Activated CD8-positive, alpha-beta memory T cell treated with anti-CD3 and anti-CD28 coated beads, Interleukin-2, amount 10 ng/mL, durations not matched to agents 7 days and 5 days (primary cell): ENCODE data around the gene SPON2. TPM values are rescaled to one million over a fixed set of nuclear protein-coding genes. Genes with fewer than 3 reads are reported as not detected.
A peak's percentile ranks its signal among the peaks of the same experiment; 100 is the strongest.

ENCODE experiments used
- ATAC-seq: fragments of 150-1000 bp; cut with Tn5 transposase; one replicate; pipeline ENCODE4 v1.10.0; 2021; ENCODE audit warnings: moderate library complexity
- CTCF ChIA-PET: fragments of 350-600 bp; sonication (Branson Sonifier 250); formaldehyde crosslinking; loops from one replicate; lab custom pipeline; 2021; ENCODE audit warnings: antibody characterized with exemption; lab: Charles Lee
- DNase-seq: peaks from one replicate; pipeline ENCODE4 v3.0.0-alpha.2; 2020
- H3K27ac Mint-ChIP-seq: one replicate; pipeline ENCODE4 v1.8.0; 2021; ENCODE audit warnings: mild to moderate bottlenecking, mixed read lengths
- H3K27me3 Mint-ChIP-seq: one replicate; pipeline ENCODE4 v1.8.0; 2021; ENCODE audit warnings: mixed read lengths
- H3K36me3 Mint-ChIP-seq: one replicate; pipeline ENCODE4 v1.8.0; 2021; ENCODE audit warnings: mild to moderate bottlenecking, mixed read lengths
- H3K4me1 Mint-ChIP-seq: one replicate; pipeline ENCODE4 v1.8.0; 2021; ENCODE audit warnings: mixed read lengths
- H3K4me3 Mint-ChIP-seq: one replicate; pipeline ENCODE4 v1.8.0; 2021; ENCODE audit warnings: mild to moderate bottlenecking, moderate library complexity, mixed read lengths
- H3K9me3 Mint-ChIP-seq: one replicate; pipeline ENCODE4 v1.8.0; 2022; ENCODE audit warnings: low read depth, mixed read lengths
- total RNA-seq, 2 experiments: library from RNA; stranded (reverse); gene quantifications; one replicate each; pipeline ENCODE4 v1.2.3, GENCODE V29; 2021

The SPON2 gene
- total RNA-seq, 2 experiments from 2014 or later = 11.7 to 28.0 TPM

GRCh38 chr4:1212546-1213335 lies 40.4 kb upstream of the SPON2 start:
- no peak overlapping the region for H3K27ac Mint-ChIP-seq
- H3K4me1 Mint-ChIP-seq = peaks cover 28% of the 10 kb centered on the region
- H3K4me3 Mint-ChIP-seq = no peak overlapping the region
- DNase-seq = no peak
- H3K27me3 Mint-ChIP-seq = no peaks in the 10 kb centered on the region
- H3K9me3 Mint-ChIP-seq = no peaks in the 10 kb centered on the region
- ATAC-seq = no peak
- H3K36me3 Mint-ChIP-seq = peaks cover 12% of the 10 kb centered on the region
- CTCF ChIA-PET = no interaction called here

GRCh38 chr4:1211891-1212545 lies 39.6 kb upstream of the SPON2 start:
- Mint-ChIP-seq H3K4me3 (no peak overlapping the region), H3K9me3 (no peaks in the 10 kb centered on the region), H3K27me3 (no peaks in the 10 kb centered on the region), H3K4me1 (peaks cover 21% of the 10 kb centered on the region), H3K27ac (no peak overlapping the region), H3K36me3 (peaks cover 7% of the 10 kb centered on the region)
- DNase-seq = no peak
- no peak for ATAC-seq
- CTCF ChIA-PET = interaction anchor here (0.8 kb wide), 1 partner anchor 45 kb away, joined by 3 read pairs; no protein-coding TSS in a partner anchor

GRCh38 chr4:1211371-1211770 lies 39.0 kb upstream of the SPON2 start:
- Mint-ChIP-seq H3K4me1 (peaks cover 15% of the 10 kb centered on the region), H3K4me3 (no peak overlapping the region), H3K36me3 (peaks cover 4% of the 10 kb centered on the region), H3K9me3 (no peaks in the 10 kb centered on the region), H3K27ac (no peak overlapping the region), H3K27me3 (no peaks in the 10 kb centered on the region)
- ATAC-seq (no peak), DNase-seq (no peak)
- CTCF ChIA-PET = interaction anchor here (0.8 kb wide), 2 partner anchors 9 to 44 kb away, joined by 3 read pairs; no protein-coding TSS in a partner anchor

GRCh38 chr4:1210971-1211370 lies 38.6 kb upstream of the SPON2 start:
- H3K36me3 Mint-ChIP-seq = peaks cover 4% of the 10 kb centered on the region
- no peak for DNase-seq
- no peaks in the 10 kb centered on the region for H3K27me3 Mint-ChIP-seq
- no peak overlapping the region for H3K27ac Mint-ChIP-seq
- H3K4me3 Mint-ChIP-seq = no peak overlapping the region
- CTCF ChIA-PET = interaction anchor here (0.8 kb wide), 1 partner anchor 9 kb away, joined by 3 read pairs; no protein-coding TSS in a partner anchor
- no peaks in the 10 kb centered on the region for H3K9me3 Mint-ChIP-seq
- ATAC-seq = no peak
- peaks cover 11% of the 10 kb centered on the region for H3K4me1 Mint-ChIP-seq

GRCh38 chr4:1210241-1210841 lies 38.0 kb upstream of the SPON2 start:
- DNase-seq = no peak
- H3K27ac Mint-ChIP-seq = no peak overlapping the region

GRCh38 chr4:1209821-1210220 lies 37.4 kb upstream of the SPON2 start:
- DNase-seq (no peak), ATAC-seq (no peak)
- Mint-ChIP-seq H3K27ac (no peak overlapping the region), H3K9me3 (no peaks in the 10 kb centered on the region), H3K4me3 (no peak overlapping the region), H3K36me3 (peaks cover 2% of the 10 kb centered on the region), H3K4me1 (peaks cover 4% of the 10 kb centered on the region), H3K27me3 (no peaks in the 10 kb centered on the region)
- CTCF ChIA-PET = no interaction called here

More at GRCh38 chr4:1210241-1210841, 38.0 kb upstream of the SPON2 start:
- Mint-ChIP-seq H3K36me3 (peaks cover 2% of the 10 kb centered on the region), H3K9me3 (no peaks in the 10 kb centered on the region), H3K4me3 (no peak overlapping the region), H3K4me1 (peaks cover 5% of the 10 kb centered on the region), H3K27me3 (no peaks in the 10 kb centered on the region)
- no peak for ATAC-seq
- CTCF ChIA-PET = interaction anchor here (0.8 kb wide), 1 partner anchor 8 kb away, joined by 3 read pairs; no protein-coding TSS in a partner anchor

GRCh38 chr4:1208970-1209704 lies 36.8 kb upstream of the SPON2 start:
- peaks cover 4% of the 10 kb centered on the region for H3K36me3 Mint-ChIP-seq
- no peak for DNase-seq
- H3K27ac Mint-ChIP-seq = peak overlapping the region; percentile 72
- peaks cover 11% of the 10 kb centered on the region for H3K4me1 Mint-ChIP-seq
- no peaks in the 10 kb centered on the region for H3K9me3 Mint-ChIP-seq
- no peak for ATAC-seq
- CTCF ChIA-PET = interaction anchor here (1.5 kb wide), 1 partner anchor 42 kb away, joined by 5 read pairs; no protein-coding TSS in a partner anchor
- no peaks in the 10 kb centered on the region for H3K27me3 Mint-ChIP-seq
- no peak overlapping the region for H3K4me3 Mint-ChIP-seq

- ATAC-seq = no peak
Measured at GRCh38 chr4:1208266-1208961, 36.0 kb upstream of the SPON2 start.

GRCh38 chr4:1207603-1208265 lies 35.4 kb upstream of the SPON2 start:
- Mint-ChIP-seq H3K4me1 (peaks cover 25% of the 10 kb centered on the region), H3K4me3 (no peak overlapping the region), H3K9me3 (no peaks in the 10 kb centered on the region), H3K27ac (no peak overlapping the region), H3K27me3 (no peaks in the 10 kb centered on the region), H3K36me3 (peaks cover 4% of the 10 kb centered on the region)
- ATAC-seq = no peak
- CTCF ChIA-PET = interaction anchor here (1.5 kb wide), 1 partner anchor 41 kb away, joined by 5 read pairs; no protein-coding TSS in a partner anchor
- DNase-seq = no peak

More at GRCh38 chr4:1208266-1208961, 36.0 kb upstream of the SPON2 start:
- Mint-ChIP-seq H3K9me3 (no peaks in the 10 kb centered on the region), H3K4me1 (peaks cover 19% of the 10 kb centered on the region), H3K36me3 (peaks cover 4% of the 10 kb centered on the region), H3K4me3 (no peak overlapping the region), H3K27ac (peak overlapping the region; percentile 63), H3K27me3 (no peaks in the 10 kb centered on the region)
- DNase-seq = no peak
- CTCF ChIA-PET = interaction anchor here (1.5 kb wide), 1 partner anchor 41 kb away, joined by 5 read pairs; no protein-coding TSS in a partner anchor

GRCh38 chr4:1207157-1207470 lies 34.7 kb upstream of the SPON2 start:
- CTCF ChIA-PET = no interaction called here
- no peak for ATAC-seq
- no peaks in the 10 kb centered on the region for H3K27me3 Mint-ChIP-seq

GRCh38 chr4:1206299-1207156 lies 34.1 kb upstream of the SPON2 start:
- ATAC-seq (no peak), DNase-seq (no peak)
- H3K27me3 Mint-ChIP-seq = no peaks in the 10 kb centered on the region
- CTCF ChIA-PET = no interaction called here
- peaks cover 36% of the 10 kb centered on the region for H3K4me1 Mint-ChIP-seq
- H3K9me3 Mint-ChIP-seq = no peaks in the 10 kb centered on the region
- no peak overlapping the region for H3K4me3 Mint-ChIP-seq
- no peak overlapping the region for H3K27ac Mint-ChIP-seq
- H3K36me3 Mint-ChIP-seq = peaks cover 1% of the 10 kb centered on the region

More at GRCh38 chr4:1207157-1207470, 34.7 kb upstream of the SPON2 start:
- Mint-ChIP-seq H3K4me3 (no peak overlapping the region), H3K9me3 (no peaks in the 10 kb centered on the region), H3K36me3 (peaks cover 4% of the 10 kb centered on the region), H3K27ac (no peak overlapping the region), H3K4me1 (peaks cover 32% of the 10 kb centered on the region)
- no peak for DNase-seq
